Measurements from ENCODE around the gene KLF17.
A peak's percentile ranks its signal among the peaks of the same experiment; 100 is the strongest.

KLF17 gene

DNA sequence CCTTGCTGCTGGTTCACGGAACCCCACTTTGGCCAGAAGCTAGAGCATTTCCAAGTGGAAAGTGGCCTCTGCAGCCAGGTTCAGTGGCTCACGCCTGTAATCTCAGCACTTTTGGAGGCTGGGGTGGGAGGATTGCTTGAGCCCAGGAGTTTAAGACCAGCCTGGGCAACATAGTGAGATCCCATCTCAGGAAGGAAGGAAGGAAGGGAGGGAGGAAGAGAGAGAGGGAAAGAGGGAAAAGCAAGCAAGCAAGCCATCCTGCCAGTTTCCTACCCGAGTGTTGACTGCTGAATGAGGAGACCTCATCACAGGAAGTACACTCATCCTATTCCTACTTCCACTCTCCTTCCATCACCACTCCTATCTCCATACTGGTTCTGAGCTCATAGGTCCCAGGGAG lies 12.8 kb upstream of the KLF17 start:
- POLR2A ChIA-PET (ENCODE audit: low non-redundant PET), result no interaction called here
- DNase-seq (ENCODE audit: low spot score), result no peak
- no peak overlapping the region for H3K27ac ChIP-seq
- TF ChIP-seq, protein P1, sequence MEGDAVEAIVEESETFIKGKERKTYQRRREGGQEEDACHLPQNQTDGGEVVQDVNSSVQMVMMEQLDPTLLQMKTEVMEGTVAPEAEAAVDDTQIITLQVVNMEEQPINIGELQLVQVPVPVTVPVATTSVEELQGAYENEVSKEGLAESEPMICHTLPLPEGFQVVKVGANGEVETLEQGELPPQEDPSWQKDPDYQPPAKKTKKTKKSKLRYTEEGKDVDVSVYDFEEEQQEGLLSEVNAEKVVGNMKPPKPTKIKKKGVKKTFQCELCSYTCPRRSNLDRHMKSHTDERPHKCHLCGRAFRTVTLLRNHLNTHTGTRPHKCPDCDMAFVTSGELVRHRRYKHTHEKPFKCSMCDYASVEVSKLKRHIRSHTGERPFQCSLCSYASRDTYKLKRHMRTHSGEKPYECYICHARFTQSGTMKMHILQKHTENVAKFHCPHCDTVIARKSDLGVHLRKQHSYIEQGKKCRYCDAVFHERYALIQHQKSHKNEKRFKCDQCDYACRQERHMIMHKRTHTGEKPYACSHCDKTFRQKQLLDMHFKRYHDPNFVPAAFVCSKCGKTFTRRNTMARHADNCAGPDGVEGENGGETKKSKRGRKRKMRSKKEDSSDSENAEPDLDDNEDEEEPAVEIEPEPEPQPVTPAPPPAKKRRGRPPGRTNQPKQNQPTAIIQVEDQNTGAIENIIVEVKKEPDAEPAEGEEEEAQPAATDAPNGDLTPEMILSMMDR (conservative IDR thresholded peaks at IDR 0.05; ENCODE audit: low read depth), result no peak
- CTCF ChIA-PET, result no interaction called here

DNA sequence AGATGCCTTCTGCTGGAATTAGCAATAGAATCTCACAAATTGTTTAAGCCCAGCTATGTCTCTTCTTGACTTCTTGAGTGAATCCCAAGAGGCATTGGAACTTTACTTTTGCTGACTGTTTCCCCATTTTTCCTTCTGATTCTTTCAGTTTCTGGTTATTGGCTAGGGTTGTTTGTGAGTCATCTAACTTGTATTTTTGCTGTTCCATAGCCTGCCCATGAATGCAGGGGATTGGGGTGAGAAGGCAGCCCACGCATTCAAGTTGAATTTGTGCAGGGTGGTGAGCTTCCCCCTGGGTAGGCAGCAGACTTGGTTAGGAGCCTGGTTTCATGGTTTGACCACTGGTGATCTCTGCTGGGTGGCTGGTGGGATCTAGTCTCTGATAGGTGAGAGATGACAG lies 10.4 kb upstream of the KLF17 start:
- TF ChIP-seq, protein P1 (conservative IDR thresholded peaks at IDR 0.05; ENCODE audit: low read depth), result no peak
- peak; percentile 20 for DNase-seq (ENCODE audit: low spot score)
- CTCF ChIA-PET, result interaction anchor here (0.5 kb wide), 1 partner anchor 109 kb away, joined by 4 read pairs; no protein-coding TSS in a partner anchor
- POLR2A ChIA-PET (ENCODE audit: low non-redundant PET), result no interaction called here
- no peak overlapping the region for H3K27ac ChIP-seq

DNA sequence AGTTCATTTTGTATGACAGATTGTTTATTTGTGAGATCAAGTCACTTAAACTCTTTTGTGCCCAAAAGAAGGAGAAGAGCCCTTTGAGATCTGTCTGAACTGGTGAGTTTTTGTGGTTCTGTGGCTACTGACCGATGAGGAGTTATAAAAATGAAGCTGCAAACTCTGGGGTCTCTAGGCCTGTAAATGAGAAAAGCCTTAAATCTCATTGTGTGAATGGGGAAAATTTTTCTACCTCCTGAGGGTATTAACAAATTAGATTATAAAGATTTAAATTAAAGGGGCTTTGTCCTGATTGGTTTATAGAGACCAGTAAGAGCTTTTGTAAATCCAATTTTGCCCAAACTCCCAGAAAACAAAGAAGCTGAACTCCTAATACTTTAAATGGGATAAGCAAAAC lies 9.7 kb upstream of the KLF17 start:
- no peak overlapping the region for H3K27ac ChIP-seq
- DNase-seq (ENCODE audit: low spot score), result no peak
- TF ChIP-seq, protein P1 (conservative IDR thresholded peaks at IDR 0.05; ENCODE audit: low read depth), result no peak
- ChIA-PET POLR2A (ENCODE audit: low non-redundant PET) (no interaction called here), CTCF (interaction anchor here (0.5 kb wide), 1 partner anchor 409 kb away, joined by 3 read pairs; no protein-coding TSS in a partner anchor)

DNA sequence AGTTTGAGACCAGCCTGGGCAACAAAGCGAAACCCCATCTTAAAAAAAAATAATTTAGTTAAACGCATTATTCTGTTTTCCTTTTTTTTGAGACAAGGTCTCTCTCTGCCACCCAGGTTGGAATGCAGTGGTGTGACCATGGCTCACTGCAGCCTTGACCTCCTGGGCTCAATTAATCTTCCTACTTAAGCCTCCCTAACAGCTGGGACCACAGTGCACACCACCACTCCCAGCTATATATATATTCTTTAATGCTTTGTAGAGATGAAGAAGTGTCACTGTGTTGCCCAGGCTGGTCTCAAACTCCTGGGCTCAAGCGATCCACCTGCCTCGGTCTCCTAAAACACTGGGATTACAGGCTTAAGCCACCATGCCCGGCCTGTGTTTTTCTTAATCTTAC lies 7.7 kb upstream of the KLF17 start:
- CTCF ChIA-PET, result interaction anchor here (0.6 kb wide), 1 partner anchor 110 kb away, joined by 3 read pairs; no protein-coding TSS in a partner anchor
- POLR2A ChIA-PET (ENCODE audit: low non-redundant PET), result no interaction called here
- DNase-seq (ENCODE audit: low spot score), result no peak
- TF ChIP-seq, protein P1 (conservative IDR thresholded peaks at IDR 0.05; ENCODE audit: low read depth), result no peak
- no peak overlapping the region for H3K27ac ChIP-seq

DNA sequence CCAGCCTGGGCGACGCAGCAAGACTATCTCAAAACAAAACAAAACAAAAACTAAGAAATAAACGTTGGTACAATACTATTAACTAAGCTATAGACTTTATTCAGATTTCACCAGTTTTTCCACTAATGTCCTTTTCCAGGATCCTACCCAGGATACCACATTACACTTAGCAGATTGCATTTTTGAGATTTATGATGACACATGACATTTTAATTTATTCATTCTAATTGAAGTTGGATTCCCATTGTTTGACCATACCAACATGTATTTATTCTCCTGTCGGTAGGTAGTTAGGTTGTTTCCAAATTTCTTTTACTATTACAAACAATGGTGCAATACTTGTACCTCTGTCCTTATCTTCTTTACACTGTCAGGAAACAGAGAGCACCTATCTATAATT lies 6.8 kb upstream of the KLF17 start:
- ChIA-PET CTCF (interaction anchor here (0.6 kb wide), 1 partner anchor 109 kb away, joined by 3 read pairs; no protein-coding TSS in a partner anchor), POLR2A (ENCODE audit: low non-redundant PET) (no interaction called here)
- TF ChIP-seq, protein P1 (conservative IDR thresholded peaks at IDR 0.05; ENCODE audit: low read depth), result no peak
- DNase-seq (ENCODE audit: low spot score), result no peak
- no peak overlapping the region for H3K27ac ChIP-seq

DNA sequence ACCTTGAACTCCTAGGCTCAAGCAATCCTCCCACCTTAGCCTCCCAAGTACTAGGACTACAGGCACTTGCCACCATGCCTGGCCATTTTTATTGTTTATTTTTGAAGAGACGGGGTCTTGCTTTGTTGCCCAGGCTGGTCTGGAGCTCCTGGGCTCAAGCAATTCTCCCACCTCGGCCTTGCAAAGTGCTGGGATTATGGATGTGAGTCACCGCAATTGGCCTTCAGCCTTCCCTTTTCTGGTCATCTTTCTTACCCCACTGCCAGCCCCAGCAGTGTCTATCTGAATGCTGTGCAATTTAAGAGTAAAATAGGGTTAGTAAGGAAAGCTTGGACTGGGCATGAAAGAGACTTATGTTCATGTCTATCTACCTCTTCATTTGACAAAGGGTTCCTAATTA lies 6.1 kb upstream of the KLF17 start:
- TF ChIP-seq, protein P1 (conservative IDR thresholded peaks at IDR 0.05; ENCODE audit: low read depth), result no peak
- ChIA-PET POLR2A (ENCODE audit: low non-redundant PET) (no interaction called here), CTCF (no interaction called here)

More for the DNA sequence above, 6.1 kb upstream of the KLF17 start:
- DNase-seq (ENCODE audit: low spot score), result no peak
- no peak overlapping the region for H3K27ac ChIP-seq

Data from RWPE1 (cell line).